Activated CD8-positive, alpha-beta memory T cell treated with anti-CD3 and anti-CD28 coated beads for 36 hours (primary cell): ENCODE measurements around the gene C1orf56. TPM values are rescaled to one million over a fixed set of nuclear protein-coding genes. Genes with fewer than 3 reads are reported as not detected.

Experiments
- CTCF ChIA-PET: fragments of 350-600 bp; sonication (Branson Sonifier 250); formaldehyde crosslinking; loops from one replicate; lab custom pipeline; 2021; ENCODE audit warnings: antibody characterized with exemption; lab: Charles Lee
- POLR2A ChIA-PET: fragments of 350-600 bp; sonication (Branson Sonifier 250); formaldehyde crosslinking; loops from one replicate; lab custom pipeline; 2021; ENCODE audit warnings: antibody characterized with exemption; lab: Charles Lee
- total RNA-seq, 2 experiments: library from RNA; stranded (reverse); gene quantifications; one replicate each; pipeline ENCODE4 v1.2.3, GENCODE V29; 2021

Gene C1orf56, protein sequence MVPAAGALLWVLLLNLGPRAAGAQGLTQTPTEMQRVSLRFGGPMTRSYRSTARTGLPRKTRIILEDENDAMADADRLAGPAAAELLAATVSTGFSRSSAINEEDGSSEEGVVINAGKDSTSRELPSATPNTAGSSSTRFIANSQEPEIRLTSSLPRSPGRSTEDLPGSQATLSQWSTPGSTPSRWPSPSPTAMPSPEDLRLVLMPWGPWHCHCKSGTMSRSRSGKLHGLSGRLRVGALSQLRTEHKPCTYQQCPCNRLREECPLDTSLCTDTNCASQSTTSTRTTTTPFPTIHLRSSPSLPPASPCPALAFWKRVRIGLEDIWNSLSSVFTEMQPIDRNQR
- 1 to 10 TPM; 1.7 to 1.8 TPM for total RNA-seq

DNA sequence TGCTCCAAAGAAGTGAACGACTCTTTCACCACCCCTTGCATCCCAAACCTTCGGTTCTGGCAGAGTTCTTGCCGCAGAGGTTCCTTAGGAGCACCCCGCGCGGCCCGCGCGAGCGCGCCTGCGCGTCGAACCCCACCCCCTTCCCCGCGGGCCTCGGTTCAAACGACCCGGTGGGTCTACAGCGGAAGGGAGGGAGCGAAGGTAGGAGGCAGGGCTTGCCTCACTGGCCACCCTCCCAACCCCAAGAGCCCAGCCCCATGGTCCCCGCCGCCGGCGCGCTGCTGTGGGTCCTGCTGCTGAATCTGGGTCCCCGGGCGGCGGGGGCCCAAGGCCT lies at the start of gene C1orf56:
Gene C1orf56, plus strand, starts transcription at position 161 of the 334 bp plus-strand sequence. Its CDS starts 97 bp downstream, at position 258.
- CTCF ChIA-PET = interaction anchor here (0.8 to 1.5 kb wide), 7 partner anchors 10 to 68 kb away, joined by 3 to 7 read pairs (median 3); partner anchors contain the start of gene GABPB2
- POLR2A ChIA-PET = interaction anchor here (1.0 to 3.0 kb wide), 3 partner anchors 9 to 41 kb away, joined by 3 to 22 read pairs (median 3); partner anchors contain the start of genes CDC42SE1, MINDY1 and MLLT11

DNA sequence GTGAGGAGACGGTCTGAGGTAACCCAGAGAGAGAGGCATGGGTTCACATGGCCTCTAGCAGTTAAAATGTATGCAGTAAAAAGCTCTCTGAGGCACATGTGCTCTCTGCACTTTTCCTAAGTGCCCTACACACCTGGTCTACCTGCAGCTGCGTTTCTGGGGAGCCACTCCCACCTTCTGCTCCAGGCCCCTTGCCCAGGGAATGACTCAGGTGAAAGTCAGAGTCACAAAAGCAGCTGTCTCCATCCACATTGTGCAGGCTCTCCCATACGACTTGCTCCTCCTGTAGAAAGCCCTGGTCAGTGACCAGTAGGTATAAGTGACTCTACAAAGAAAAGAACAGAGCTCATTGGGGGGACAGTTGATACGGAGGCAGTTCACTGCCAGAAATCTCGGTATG lies 49.6 kb upstream of the C1orf56 start:
- POLR2A ChIA-PET = no interaction called here
- CTCF ChIA-PET = no interaction called here

DNA sequence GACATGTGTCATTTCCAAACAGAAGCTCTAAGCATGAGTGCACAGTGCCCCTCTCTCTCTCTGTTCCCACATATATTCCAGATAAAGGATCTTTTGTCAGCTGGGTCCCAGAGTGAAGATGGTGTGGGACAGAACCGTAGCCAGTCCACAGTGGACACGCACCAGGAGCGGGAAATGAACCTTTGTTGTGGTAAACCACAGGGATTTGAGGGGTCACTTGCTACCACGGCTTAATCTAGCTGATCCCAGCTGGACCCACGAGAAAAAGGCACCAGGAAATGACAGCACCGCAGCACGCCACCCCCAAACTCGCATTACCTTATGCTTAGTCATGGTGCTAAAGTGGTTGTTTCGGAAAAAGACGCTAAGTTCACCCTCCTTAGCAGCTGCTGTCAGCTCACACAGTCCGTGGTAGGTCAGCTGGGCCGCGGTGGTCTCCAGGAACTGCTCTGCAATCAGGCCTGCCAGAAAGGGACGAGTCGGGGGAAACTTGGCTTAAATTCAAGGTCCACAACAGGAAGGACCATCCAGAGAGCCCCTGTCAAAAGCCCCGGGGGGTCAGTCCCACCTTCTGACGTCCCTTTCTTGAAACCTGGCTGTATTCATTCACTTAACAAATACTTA lies 48.4 kb upstream of the C1orf56 start:
- POLR2A ChIA-PET = no interaction called here
- CTCF ChIA-PET = interaction anchor here (0.9 to 1.6 kb wide), 4 partner anchors 18 to 100 kb away, joined by 3 to 10 read pairs (median 3); no protein-coding TSS in a partner anchor

DNA sequence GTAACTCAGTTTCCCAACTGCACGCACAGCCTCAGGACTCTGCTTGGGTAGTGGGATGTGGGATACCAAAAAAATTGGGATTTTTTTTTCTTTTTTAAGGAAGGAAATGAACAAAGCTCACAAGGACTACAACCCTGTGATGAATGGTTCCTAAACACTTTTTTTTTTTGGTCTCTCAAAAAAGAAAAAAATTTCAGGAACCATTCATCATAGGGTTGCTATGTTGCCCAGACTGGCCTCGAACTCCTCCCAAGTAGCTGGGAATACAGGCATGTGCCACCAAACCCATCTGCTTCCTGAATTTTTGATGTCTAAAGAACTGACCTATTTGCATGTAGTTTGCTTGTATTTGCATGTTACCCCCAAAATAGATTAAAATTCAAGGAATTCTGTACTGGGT lies 47.6 kb upstream of the C1orf56 start:
- ChIA-PET POLR2A (no interaction called here), CTCF (interaction anchor here (0.8 to 1.6 kb wide), 5 partner anchors 18 to 100 kb away, joined by 3 to 10 read pairs (median 3); no protein-coding TSS in a partner anchor)

DNA sequence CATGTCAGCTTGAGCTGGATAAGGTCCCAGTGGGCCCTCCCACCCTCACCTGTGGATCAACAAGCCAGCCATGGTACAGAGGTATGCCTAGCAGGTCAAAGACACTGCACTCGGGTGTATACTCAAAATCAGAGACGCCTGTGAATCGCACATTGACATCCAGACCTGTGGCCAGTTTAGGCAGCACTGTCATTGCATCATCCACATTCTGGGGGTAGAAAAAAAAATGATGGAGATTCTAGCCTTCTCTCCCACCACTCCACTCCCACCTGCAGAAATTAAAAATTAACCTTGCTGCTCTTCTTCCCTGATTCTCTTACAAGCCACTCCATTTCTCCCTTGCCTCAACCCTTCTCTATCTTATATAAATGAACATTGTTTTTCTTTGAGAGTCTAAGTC lies 47.1 kb upstream of the C1orf56 start:
- ChIA-PET POLR2A (no interaction called here), CTCF (interaction anchor here (0.8 to 1.6 kb wide), 3 partner anchors 19 to 78 kb away, joined by 3 to 10 read pairs (median 3); no protein-coding TSS in a partner anchor)

DNA sequence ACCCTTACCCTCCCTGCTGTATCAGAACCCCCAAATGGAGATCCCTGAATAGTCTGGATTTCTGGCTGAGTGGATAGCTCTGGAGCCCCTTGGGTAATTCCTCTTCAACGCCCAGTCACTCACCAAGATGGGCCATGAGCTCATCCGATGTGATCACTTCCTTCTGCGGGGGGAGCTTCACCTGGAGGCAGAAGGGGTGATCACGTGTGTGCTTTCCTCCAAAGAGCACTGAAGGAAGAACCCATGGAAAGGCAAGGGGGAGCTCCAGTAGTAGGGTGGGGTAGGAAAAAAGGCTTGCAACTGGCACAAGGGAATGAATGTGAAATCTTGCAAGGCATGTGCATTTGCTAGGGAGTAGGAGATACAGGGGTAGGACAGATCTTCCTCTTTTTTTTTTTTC lies 45.9 kb upstream of the C1orf56 start:
- ChIA-PET CTCF (interaction anchor here (0.7 kb wide), 1 partner anchor 22 kb away, joined by 4 read pairs; no protein-coding TSS in a partner anchor), POLR2A (no interaction called here)

DNA sequence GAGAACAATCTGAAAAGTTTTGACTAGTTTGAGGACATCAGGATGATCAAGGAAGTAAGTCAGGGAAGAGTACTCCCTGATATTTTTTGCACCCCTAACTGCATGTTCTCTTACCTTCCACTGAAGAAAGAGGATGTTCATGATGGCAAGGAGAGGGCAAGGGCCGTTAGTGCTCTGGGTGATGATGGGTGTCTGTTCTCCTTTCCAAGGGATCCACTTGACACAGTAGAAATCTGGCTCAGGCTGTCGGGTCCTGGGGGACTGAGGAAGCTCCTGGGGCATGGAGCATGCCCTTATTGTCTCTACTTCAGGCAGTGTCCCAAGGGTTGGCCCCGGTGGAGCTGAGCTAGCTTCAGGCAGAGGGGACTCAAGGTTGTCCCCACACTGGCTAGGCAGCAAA lies 45.5 kb upstream of the C1orf56 start:
- ChIA-PET POLR2A (no interaction called here), CTCF (interaction anchor here (0.7 kb wide), 1 partner anchor 23 kb away, joined by 4 read pairs; no protein-coding TSS in a partner anchor)

DNA sequence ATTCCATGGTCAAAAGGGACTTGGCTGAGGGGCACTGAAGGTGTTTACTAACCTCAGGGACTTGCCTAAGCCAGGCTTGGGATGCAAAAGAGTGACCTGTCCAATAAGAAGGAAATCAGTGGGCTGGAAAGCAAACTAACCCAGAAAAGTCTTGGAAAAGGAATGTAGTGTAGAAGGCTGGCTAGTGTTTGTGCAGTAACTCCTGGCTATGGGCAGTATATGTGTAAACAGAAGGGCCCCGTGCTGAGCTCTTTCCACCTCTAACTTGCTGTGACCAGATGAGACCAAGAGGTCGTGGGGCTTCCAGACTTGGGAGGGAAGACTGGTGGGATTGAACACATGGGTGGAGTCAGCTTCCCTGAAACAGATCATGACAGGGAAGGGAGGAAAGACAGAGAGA lies 44.9 kb upstream of the C1orf56 start:
- POLR2A ChIA-PET = no interaction called here
- CTCF ChIA-PET = interaction anchor here (1.0 to 1.3 kb wide), 2 partner anchors 8 to 443 kb away, joined by 3 to 4 read pairs; no protein-coding TSS in a partner anchor

DNA sequence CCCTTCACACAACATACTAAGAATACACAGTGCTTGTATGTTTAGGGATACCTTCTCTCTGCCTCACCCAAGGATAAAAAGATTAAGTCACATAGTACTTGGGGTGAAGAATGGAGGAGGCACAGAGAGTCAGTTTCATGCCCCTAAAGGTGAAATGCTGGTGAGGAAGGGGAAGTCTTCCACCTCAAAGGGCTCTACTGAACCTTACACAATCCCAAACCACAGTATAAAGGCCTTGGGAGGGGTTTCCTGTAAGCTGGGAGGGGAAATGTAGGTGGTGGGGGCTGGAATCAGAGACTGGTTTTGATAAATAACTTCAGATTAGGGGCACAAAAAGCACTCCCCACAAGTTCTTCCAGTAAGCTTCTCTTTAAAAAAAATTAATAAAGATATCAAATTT lies 44.4 kb upstream of the C1orf56 start:
- POLR2A ChIA-PET = no interaction called here
- CTCF ChIA-PET = interaction anchor here (1.0 to 1.3 kb wide), 2 partner anchors 8 to 443 kb away, joined by 3 to 4 read pairs; no protein-coding TSS in a partner anchor

DNA sequence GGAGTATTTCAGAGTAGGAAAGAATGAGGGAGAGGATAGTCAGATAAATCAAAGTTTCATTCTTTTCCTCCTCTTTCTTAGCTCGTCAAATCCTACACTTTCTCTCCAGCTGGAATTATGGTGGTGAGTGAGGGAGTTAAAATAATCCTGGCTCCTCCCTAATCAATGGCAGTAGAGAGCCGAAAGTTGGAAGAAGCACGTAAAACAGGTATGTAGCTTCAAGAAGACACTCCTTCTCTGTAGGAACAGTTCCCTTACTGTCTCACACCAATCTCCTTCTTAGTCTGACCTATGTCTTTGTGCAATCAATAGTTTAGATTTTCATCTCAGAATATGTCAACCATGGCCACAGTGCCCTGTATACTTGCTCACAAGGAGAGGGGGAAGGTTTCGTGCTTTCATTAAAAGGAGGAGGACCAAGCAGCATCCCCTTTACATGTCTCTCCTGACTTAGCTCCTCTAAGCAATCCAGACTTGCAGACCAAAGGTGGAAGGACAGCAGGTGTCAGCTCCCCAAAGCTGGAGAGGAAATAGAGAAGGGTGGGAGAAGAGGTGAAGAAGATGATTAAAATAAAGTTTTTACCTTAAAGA lies 41.7 kb upstream of the C1orf56 start:
- POLR2A ChIA-PET = interaction anchor here (0.9 to 1.8 kb wide), 4 partner anchors 32 to 426 kb away, joined by 3 to 7 read pairs (median 3); partner anchors contain the start of genes C1orf56, CDC42SE1, MCL1 and MLLT11
- CTCF ChIA-PET = interaction anchor here (1.2 to 3.3 kb wide), 6 partner anchors 10 to 55 kb away, joined by 3 to 15 read pairs (median 3); partner anchors contain the start of genes CDC42SE1 and MLLT11

DNA sequence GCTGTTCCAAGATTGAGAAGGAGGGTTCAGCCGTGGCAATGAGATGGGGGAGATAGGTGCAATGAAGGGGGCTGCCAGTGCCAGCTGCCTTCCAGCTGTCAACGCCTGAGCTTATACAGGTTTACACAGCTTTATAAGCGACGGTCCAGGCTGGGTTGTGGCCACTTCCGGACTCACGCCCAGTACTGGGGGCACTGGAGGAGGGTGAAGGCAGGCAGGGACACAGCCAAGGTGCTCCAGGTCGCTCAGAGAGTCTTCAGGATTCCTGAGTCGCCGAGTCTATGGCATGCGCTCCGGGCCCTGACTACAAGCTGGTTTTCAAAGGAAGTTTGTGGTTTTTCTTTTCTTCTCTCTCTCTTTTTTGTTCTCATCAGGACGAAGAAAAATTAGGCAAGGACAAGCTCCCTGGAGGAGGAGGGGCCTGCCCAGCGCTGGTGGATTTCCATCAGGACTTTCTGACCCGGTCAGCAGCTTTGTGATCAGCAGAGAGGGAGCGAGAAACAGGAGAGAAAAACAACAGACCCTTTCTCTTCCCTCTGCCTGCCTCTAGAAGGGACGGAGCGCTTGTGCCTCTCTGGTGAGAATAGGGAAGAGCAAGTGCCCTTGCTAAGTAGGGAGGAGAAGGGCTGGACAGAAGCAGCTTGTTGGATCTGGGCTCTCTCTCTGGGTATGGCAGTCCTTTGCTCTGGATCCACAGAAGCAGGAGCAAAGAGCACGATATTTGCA lies 41.1 kb upstream of the C1orf56 start, which contains the start of gene MINDY1:
Gene MINDY1, minus strand, starts transcription at position 576 of the 726 bp plus-strand sequence. CDS start 4,285 bp downstream, outside the sequence.
- ChIA-PET POLR2A (interaction anchor here (0.7 to 1.8 kb wide), 6 partner anchors 33 to 445 kb away, joined by 3 to 7 read pairs (median 3); partner anchors contain the start of genes C1orf56, CDC42SE1, ENSA and MCL1), CTCF (interaction anchor here (1.2 to 3.3 kb wide), 6 partner anchors 11 to 54 kb away, joined by 3 to 15 read pairs (median 3); partner anchors contain the start of genes CDC42SE1 and MLLT11)

DNA sequence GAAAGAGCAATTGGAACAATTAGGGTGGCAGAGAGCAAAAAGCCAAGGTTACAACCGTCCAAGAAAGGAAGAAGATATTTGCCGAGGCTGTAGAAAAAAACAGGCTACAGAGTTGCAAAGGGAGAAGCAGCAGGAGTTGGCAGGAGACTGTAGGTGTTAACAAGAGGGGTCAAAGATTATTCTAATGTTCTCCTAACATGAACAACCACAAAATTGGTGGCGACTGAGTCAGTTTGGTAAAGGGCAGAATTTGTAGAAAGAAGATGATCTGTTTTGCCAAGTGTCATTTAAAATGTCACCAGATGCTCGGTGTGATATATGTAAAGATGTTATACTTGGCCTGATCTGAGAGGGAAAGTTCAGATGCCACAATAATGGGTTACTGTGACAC lies 39.7 kb upstream of the C1orf56 start:
- ChIA-PET POLR2A (no interaction called here), CTCF (interaction anchor here (0.7 kb wide), 1 partner anchor 62 kb away, joined by 3 read pairs; no protein-coding TSS in a partner anchor)

DNA sequence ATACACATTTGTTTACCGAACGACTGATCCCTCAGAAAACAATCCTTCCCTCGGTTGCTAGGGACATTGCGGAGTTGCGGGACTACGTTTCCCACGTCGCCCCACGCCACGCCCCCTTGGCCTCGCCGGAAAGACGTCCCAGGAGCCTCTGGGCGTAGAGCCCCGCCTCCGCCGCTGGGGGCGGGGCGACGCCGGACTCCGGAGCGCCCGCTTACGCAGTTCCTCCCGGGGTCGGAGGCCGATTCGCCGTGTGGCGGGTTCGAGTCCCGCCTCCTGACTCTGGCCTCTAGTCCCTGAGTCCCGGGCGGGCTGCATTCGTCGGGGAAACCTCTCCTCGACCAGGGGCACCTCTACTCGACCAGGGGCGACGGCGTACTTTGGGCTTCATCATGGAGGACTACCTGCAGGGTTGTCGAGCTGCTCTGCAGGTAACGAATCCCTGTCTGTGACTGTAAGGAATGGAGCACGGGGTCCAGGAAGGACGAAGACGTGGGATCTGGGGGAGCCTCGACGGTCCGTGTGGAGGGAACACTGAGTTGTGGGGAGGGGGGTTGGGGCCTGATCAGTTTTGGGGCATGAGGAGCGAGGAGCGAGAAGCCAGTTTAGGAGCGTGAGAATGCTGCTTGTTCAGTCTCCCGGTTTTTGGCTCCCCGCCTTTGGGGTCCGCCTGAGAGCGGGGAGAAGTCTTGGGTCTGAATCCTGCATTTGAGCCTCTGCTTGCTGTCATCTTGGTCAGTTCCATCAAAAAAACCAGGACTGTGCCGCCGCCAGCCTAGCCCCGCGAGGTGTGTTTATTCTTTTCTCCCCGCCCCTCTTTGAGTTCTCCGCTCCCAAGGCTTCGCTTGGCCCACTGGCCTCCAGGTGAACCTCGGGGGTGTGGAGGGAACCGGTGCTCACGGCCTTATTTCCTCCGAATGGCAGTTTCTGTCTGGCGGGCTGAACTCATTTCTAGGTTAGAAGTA lies 39.0 kb upstream of the C1orf56 start, which contains the start of gene PRUNE1:
Gene PRUNE1, plus strand, starts transcription at position 206 of the 962 bp plus-strand sequence. Its CDS starts 184 bp downstream, at position 390.
- ChIA-PET CTCF (interaction anchor here (0.7 kb wide), 1 partner anchor 62 kb away, joined by 3 read pairs; no protein-coding TSS in a partner anchor), POLR2A (no interaction called here)

DNA sequence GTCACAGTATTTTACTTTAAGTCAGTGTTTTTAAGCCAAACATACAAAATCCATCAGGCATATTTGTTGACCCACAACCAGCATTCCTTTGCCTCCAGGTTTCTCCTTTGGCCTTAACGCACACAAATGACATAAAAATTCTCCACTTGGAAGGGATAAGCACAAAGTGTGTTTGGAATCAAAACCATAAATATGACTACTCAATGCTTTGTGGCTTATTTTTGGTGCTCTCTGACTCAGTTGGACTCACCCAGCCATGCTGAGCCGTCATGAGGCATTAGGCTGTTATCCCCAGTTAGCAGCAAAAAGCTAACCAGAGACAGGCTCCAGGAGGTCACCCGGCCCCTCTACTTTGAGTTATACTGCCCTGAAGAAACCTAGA lies 38.4 kb upstream of the C1orf56 start:
- POLR2A ChIA-PET = no interaction called here
- CTCF ChIA-PET = no interaction called here

DNA sequence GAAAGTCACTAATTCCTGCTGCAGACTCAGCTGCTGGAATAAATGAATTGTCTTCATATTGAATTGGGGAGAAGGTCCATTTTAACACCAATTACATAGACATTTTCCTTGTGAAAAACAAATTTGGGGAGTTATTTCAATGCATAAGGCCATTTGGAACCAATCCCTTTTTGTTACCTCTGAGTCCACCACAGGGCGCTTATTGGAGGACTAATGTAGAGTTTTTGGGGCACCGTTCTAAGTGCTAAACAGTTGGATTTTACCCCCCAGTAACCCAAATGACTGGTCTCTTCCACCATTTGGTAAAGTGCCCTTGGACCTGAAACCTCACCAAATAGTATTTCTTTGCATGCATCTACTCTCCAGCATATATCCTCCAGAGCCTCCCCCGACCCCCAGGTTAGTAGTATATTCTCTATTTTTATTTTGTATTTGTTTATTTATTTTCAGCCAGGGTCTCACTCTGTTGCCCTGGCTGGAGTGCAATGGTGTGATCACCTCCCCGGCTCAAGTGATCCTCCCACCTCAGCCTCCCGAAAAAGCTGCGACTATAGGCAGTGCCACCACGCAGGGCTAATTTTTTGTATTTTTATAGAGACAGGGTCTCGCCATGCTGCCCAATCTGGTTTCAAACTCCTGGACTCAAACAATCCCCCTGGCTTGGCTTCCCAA lies 37.7 kb upstream of the C1orf56 start:
- POLR2A ChIA-PET = interaction anchor here (0.6 kb wide), 1 partner anchor 44 kb away, joined by 3 read pairs; no protein-coding TSS in a partner anchor

DNA sequence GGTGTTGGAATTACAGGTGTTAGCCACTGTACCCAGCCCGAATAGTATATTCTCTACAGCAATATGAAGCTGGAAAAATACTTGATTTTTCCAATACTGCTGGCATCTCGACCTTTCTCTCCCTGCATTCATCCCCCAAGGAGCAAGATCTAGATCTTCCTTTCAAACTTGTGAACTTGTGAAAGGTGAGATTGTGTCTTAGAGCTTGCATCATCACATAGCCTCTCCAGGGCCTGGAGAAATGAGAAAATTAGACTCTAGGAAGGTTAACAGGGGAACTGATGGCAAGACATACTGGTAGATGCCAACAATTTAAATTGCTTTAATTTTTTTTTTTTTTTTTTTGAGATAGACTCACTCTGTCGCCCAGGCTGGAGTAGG lies 37.2 kb upstream of the C1orf56 start:
- ChIA-PET CTCF (no interaction called here), POLR2A (interaction anchor here (0.6 to 0.7 kb wide), 2 partner anchors 44 to 84 kb away, joined by 3 to 6 read pairs; partner anchors contain the start of gene SETDB1)

More for the DNA sequence above, 37.7 kb upstream of the C1orf56 start:
- CTCF ChIA-PET = no interaction called here
